GM19043 (cell line): Measurements from ENCODE around the gene FITM1.

Source experiments
- ATAC-seq: cut with Tn5 transposase; IDR thresholded peaks from one replicate; pipeline ENCODE4 v1.9.1; 2021; ENCODE audit warnings: low read depth; ENCODE audit not compliant: unreplicated experiment

FITM1 gene, protein sequence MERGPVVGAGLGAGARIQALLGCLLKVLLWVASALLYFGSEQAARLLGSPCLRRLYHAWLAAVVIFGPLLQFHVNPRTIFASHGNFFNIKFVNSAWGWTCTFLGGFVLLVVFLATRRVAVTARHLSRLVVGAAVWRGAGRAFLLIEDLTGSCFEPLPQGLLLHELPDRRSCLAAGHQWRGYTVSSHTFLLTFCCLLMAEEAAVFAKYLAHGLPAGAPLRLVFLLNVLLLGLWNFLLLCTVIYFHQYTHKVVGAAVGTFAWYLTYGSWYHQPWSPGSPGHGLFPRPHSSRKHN

DNA sequence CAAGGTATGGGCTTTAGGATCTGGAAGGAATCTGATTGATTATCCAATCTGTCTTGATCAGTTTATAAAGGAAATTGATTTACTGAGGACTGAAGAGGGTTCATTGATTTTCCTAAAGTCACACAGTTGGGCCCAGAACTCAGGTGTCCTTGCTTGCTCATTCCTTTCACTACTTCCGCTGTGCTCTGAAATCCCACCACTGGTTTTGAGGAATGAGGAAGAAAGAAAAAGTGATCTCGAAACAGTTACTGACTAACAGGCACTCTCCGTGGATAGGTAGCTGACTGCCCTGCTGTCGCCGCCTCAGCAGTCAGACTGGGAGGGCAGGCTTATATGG lies at the start of gene FITM1:
TSS of gene FITM1 (plus strand) at position 280 of the 337 bp plus-strand sequence. CDS start 905 bp downstream, outside the sequence.
- no peak for ATAC-seq

DNA sequence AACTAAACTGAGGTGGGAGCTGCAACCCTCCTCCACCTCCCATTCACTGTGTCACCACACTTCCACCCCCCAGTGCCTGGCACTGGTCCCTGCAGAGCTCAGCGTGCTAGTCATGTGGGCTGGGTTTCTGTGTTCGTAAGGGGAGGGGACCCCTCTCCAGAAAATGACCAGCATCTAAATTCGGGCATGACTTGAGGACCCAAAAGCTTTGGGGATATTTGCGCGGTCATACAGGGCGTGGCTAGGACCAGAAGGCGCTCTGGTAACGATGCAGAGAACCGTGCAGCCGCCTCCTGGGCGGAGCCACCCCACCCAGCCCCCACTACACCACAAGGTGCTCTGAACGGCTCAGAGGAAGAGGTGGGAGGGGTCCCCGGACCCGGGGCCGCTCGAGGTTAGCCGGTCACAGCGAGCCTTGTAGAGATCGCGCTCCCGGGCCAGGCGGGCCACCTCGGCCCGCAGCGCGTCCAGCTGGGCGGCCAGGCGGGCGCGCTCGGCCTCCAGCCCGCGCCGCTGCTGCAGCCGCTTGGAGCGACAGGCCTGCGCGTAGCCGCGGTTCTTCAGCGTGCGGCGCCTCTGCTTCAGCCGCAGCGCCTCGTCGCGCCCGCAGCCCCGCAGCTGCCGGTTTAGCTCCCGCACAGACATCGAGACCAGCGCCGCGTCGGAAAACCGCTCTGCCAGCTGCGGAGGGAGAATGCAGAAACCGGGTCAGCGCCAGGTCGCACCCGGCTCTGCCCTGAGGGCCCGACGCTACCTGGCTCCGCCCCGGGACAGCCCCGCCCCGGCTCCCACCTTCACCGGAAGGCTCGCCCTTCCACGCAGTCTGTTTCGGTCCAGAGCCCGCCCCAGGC lies 49.3 kb upstream of the FITM1 start:
- peak; percentile 78 for ATAC-seq

DNA sequence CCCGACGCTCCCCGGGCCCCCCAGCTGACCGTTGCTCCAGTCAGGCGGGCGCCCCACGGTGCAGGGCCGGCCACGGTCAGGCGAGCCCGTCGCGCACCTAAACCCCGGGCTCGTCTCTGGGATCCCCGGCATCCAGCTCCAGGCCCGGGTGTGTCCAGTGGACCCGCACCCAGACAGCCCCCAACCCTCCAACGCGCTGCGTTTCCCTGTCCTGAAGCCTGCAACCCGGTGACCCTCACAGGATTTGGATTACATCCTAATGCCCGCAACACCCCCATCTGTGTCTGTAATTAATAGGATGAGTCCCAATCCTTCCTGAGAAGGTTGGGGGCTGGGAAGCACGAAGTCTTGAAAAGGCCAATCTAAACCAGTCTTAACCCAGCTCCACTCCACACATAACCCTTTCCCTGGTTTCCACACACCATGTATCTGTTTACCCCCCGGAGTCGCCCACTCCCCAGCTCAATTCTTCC lies 48.7 kb upstream of the FITM1 start:
- ATAC-seq, result no peak

DNA sequence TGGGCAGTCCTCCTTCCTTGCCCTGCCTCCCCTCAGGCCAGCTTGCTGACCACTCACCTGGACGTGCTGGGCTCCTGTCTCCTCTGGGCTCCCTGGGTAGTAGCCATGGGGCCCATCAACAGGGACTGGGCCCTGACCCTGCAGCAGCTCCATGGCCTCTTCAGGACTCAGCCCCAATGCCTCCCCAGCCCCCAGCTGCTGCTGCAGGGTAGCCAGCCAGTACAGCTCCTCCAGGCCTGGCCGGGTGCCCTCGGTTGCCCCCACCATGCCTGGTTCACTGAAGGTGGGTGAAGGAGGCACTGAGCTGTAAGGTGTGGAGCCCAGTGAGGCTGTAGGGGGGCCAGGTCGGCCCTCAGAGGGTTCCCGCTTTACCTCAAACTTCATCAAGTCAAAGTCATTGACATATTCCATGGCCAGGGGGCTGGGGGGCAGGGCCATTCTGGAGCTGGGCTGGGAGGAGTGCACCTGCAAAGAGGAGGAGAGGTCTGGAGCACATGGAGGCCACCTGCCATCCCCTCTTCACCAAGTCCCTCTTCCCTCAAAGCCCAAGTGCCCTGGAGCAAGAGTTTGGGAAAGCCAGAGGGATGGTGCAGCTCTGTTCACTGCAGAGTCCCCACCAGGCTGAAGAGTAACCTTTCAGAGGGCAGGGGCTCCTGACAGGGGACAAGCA lies 47.9 kb upstream of the FITM1 start:
- no peak for ATAC-seq

DNA sequence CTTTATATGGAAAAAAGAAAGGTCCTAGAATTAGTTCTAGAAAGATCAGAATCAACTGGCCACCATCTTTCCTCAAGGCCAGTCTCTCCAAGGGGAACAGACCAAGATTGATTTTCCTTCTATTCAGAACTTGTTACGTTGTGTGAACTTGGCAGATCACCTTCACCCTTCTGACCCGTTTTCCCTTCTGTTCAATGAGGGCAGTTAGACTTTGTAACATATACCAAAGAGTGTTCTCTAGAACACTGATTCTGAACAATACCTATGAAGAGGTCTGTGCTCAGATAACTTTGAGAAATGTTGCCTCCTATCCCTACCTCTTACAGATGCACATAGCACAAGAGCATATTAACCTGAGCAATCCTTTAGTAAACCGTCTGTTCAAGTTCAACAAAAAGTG lies 47.0 kb upstream of the FITM1 start:
- ATAC-seq, result no peak

DNA sequence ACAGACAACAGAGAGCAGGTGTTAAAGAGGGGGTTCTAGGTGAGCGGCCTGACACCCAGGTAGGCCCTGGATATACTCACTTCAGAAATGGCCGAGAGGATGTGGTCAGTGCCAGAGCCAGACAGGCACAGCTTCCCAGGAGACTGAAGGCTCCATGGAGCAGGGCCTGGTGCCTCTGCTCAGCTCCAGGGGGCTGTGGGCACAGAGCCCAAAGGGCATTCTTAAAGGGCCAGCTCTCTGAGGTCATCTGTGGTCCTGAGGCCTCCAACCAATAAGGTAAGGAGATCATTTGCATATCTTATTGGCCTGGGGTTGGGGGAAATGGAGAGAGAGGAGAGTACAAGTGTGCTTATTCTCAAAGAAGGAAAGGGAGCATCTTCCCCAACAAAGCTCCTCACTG lies 46.0 kb upstream of the FITM1 start:
- ATAC-seq, result no peak

DNA sequence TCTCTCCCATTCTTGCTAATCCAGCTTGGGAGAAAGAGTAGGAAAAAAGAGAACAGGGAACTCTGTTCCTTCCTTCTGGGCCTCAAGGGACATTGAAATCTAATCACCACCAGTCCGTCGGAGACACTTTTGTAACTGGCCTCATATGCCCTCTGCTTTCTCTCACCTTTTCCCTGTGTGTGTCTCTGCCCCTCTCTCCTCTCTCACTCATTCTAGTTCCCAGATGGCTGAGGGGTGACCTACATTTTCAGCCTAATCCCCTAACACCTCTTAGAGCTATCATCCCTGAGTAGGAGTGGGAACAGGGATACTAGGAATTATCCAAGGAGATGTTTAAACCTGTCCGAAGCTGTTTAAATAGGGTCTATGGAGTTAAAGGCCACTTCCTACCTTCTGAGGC lies 45.2 kb upstream of the FITM1 start:
- ATAC-seq, result no peak

DNA sequence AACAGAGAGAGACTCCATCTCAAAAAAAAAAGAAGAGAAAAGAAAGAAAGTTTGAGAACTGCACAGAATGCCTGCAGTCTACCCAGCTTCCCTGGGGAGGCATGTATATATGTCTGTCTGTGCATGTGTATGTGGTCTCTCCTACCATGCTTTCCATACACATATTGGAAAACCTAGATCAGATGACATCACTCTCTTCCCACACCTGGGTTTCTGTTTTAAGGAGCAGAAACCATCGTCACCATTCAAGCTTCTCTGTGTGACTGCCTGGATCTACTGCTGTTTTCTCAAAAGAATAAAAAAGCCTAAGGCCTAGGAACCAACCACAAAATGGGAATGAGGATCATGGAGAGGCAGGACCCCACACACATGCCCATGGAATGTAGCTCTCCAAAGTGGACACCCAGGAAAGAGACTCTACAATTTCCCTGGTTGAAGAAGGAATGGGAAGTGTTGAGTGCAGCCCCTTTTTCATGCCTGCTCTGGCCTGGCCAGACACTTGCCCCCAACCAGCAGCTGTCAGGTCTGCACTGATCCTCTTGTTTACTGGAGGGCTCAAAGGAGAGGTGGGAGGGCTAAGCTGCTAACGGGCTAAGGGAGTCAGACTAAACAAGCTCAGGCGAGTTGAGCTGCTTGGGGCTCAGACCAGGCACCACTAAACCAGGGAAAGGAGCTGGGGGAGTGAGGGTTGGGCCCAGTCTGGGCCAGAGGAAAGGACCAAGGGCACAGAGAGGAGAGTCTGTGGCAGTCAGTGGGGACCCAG lies 44.1 kb upstream of the FITM1 start:
- ATAC-seq, result no peak

DNA sequence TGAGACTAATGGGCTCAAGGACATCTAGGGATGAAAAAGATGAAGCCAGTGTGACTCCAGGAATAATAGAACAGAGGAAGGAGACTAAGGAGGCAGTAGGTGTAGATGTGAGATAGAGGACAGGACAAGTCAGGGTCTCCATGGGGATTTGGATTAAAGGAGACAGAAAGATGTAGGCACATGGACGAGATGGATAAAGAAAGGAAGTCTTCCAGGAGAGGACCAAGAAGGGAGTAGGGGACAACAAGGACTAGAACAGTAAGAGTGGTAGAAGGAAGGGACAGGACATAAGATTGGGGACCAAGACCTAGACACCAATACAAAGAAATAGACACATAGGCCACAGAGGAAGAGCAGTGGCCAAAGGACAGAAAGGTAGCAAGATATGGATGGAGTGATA lies 43.5 kb upstream of the FITM1 start:
- no peak for ATAC-seq

DNA sequence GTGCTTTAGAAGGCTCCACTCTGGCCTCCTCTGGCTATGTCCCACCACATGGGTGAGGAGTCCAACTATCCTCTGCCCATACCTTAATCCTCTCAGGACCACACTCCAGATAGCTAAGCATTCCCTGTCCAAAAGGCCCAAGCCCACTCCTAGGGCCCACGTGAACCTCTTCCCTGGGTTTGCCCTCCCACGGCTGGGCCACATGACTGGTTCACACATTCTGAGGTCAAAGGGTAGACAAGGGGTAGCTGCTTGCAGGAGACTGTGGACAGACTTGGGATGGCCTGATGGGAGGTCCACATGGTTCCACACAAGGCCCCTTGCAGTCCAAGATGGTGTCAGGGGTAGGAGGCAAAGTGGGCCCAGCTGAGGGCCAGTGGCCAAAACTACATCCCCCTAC lies 42.4 kb upstream of the FITM1 start:
- ATAC-seq, result no peak

DNA sequence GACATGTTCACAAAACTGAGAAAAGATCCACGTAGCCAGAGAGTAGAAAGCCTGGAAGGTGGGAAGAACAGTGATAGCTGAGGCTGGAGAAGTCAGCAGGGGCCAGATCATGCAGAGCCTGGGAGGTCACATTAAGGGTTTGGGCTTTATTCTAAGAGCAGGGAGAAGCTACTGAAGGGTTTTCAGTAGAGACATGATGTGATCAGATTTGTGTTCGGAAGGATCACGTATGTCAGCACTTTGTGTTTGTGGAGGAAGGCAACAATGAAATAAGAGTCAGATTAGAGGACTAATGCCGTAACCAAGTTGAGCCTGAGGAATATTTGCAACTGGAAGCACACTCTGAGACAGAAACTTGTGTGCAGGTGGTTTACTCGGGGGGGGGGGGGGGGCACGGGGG lies 40.6 kb upstream of the FITM1 start:
- ATAC-seq, result no peak

DNA sequence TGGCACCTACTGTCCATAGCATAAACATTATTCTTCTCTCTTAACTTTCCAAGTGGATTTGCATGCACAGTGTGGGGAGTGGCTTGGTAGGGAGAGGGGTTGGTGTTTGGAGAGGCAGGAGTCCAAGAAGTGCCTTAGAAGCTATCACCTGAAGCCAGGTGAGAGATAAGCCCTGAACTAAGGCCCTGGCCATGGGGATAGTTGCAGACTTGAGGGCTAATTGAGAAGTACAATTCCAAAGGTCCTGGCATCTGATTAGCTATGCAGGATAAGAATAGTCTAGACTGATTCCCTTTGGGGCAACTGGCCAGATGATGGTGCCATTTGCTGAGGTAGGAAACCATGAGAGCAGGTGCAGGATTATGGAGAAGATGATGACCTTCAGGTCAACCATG lies 38.4 kb upstream of the FITM1 start:
- ATAC-seq, result no peak

DNA sequence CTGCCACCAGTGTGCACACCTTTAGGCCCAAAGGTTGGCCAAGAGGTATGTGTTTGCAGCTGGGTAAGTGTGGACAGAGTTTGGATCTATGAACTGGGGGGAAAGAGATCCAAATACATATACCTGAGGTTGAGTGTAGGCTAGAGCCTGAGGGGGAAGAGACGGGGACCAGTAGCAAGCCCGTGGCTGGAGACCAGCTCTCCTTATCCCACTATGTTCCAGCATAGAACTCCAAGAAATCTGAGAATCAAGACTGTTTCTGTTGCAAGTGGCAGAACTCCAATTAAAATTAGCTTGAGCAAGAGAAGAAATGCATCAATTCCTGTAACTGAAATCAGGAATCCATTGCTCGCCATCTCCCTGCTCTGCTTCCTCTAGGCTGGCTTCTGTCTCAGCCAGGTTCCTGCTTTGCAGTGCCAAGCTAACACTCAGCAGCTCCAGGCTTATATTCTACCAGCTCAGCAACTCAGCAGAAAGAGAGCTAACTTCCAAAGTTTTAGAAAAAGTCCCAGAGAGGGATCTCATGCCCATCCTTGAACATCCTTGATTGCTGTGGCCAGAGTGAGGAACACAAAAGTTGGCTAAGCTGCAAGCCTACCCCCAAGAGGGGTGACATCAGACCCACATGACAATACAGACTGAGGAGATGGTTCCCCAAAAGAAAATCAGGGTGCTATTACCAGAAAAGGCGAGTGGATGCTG lies 37.8 kb upstream of the FITM1 start:
- no peak for ATAC-seq

DNA sequence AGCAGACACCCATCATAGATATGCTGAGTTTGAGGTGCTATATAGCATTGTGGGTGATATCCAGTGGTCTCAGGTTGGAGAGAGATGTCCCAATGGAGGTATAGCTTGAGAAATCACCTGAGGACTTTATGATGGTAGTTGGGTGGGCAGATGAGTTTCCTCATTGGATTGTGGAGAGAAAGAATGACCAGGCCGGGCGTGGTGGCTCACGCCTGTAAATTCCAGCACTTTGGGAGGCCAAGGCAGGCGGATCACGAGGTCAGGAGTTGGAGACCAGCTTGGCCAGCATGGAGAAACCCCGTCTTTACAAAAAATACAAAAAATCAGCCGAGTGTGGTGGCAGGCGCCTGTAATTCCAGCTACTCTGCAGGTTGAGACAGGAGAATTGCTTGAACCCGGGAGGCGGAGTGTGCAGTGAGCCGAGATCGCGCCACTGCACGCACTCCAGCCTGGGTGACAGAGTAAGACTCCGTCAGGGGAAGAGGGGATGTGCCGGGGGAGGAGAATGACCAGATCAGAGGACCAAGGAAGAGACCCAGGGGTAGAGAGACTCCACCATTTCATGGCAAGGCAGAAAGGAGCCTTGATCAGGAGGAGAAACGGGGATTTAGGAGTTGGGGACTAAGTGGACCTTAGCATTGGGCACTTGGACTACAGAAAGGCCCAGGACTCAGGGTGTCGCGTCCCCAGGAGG lies 37.1 kb upstream of the FITM1 start:
- no peak for ATAC-seq

DNA sequence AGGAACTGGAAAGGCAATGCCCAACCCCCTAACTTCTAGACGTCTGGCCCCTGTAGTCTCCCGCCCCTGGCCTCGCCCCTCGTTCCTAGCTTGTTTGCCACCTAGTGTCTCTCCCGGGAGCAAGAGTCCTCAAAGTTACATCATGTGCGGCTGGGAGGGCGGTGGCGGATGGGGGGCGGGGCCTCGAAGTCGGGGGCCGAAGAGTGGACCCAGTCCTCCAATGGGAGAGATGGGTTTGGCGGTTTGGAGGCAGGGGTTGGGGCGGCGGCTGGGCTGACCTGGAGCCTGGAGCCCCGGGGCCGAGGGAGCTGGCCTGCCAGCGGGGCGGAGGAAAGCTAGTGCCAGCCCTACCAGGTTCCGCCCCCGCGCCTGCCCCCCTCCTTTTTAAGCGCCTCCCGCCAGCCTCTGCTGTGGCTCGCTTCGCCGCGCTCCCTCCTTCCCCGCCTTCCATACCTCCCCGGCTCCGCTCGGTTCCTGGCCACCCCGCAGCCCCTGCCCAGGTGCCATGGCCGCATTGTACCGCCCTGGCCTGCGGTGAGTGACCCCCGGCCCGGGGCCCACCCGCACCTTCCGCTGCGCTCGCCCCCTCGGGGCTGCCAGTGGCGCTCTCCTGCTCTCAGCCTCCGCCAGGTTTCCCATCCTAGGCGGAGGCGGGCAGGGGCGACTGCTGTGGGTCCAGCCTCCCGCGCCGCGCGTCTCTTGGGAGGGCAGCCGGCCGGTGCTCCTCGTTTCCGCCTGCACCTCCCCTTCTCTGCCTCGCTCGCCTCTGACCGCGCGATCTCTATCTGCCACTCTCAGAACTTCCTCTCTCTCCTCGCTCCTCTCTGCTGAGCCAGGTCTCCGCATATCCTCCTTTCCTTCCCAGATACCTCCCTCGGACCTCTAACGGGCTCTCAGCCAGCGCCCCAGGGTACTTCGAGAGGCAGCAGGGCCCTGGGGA lies 36.3 kb upstream of the FITM1 start, which contains the start of gene PCK2:
TSS of gene PCK2 (plus strand) at position 411 of the 940 bp plus-strand sequence. CDS start at position 506, 95 bp downstream.
- ATAC-seq, result peak; percentile 39

DNA sequence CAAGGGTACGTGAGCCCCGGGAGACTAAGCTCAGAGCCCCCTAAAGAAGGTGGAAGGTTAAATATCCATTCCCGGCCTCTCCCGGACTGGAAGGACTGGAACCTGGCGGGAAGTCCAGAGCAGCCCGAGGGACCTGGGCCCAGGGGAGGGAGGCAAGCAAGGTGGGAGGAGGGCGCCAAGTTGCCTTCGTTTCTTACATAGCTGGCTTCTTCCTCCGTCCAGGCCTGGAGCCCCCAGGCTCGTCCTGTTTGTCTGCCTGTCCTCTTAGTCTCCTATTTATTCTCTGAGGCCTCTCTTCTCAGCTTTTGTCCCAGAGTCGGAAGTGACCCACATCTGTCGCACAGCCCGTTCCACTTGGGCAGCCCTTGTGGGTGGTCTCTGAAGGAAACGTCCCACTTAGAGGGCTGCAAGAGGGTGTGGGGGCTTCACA lies 35.6 kb upstream of the FITM1 start:
- ATAC-seq, result no peak

DNA sequence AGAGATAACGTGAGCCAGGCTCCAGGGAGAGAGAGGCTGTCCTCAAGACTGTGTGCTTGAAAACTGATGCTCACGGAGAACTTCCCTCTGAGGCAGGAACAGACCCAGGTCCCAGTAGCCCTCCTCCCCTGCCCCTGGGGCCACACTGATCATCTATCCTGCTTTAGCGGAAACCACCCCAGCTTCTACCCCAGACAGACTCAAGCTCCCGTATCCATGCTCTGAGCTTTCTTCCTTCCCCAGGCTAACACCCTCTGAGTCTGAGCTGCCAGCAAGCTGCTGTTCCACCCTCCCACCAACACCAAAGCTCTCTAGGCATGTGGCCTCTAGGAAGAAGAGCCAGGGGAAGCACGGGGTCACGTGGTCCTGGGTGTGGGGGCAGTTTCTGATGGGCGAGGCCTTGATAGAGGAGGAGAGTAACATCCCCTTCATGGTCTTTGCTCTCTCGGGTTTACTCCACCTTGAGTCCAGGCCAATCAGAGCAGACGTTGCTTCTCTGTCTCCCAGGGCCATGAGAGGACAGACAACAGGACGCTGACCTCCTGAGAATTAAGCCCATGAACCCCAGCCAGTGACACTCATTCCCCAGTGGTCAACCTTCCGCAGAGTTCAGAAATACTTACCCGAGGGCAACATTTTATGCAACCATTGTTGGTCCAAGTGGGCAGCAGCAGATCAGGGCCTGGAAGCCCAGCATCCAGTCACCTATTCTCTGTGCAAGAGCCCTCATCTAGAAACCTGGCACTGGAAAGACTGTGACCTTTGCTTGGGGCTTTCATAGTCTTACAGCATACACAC lies 35.0 kb upstream of the FITM1 start:
- ATAC-seq, result peak; percentile 82
